Left renal pelvis (tissue), 4 donors: Measurements from ENCODE around the gene FSHR. TPM values are rescaled to one million over a fixed set of nuclear protein-coding genes. Genes with fewer than 3 reads are reported as not detected.

Experiments used
- DNase-seq, 4 donors: peaks; one replicate each; pipeline ENCODE4 v3.0.0-alpha.2; 2013; ENCODE audit warnings: low read depth in 4 of 4, low spot score in 3 of 4
- polyA plus RNA-seq, 4 donors: library from polyadenylated mRNA; unstranded; fragments of 120-200 nt; gene quantifications; one replicate each; pipeline ENCODE4 v1.2.1, GENCODE V29; 2013; ENCODE audit not compliant: insufficient read length in 4 of 4

Gene FSHR
- polyA plus RNA-seq, 4 donors = not detected

GRCh38 chr2:49035481-49035880 is 118.8 kb downstream of the FSHR start:
- DNase-seq = no peak

GRCh38 chr2:49033394-49034185 is 120.7 kb downstream of the FSHR start:
- DNase-seq = no peak

GRCh38 chr2:49032936-49033335 is 121.4 kb downstream of the FSHR start:
- no peak for DNase-seq

GRCh38 chr2:49032126-49032525 is 122.2 kb downstream of the FSHR start:
- DNase-seq = no peak

- DNase-seq = no peak
These were observed 124.9 kb downstream of the FSHR start for GRCh38 chr2:49029406-49029805.

- DNase-seq = no peak
These were observed 126.2 kb downstream of the FSHR start for GRCh38 chr2:49028101-49028500.

GRCh38 chr2:49026706-49027105 is 127.6 kb downstream of the FSHR start:
- DNase-seq = no peak

GRCh38 chr2:49021271-49021670 is 133.0 kb downstream of the FSHR start:
- DNase-seq = no peak

- DNase-seq = no peak
These were observed 149.1 kb downstream of the FSHR start for GRCh38 chr2:49005261-49005660.

- no peak for DNase-seq
These were observed 150.2 kb downstream of the FSHR start for GRCh38 chr2:49004036-49004626.

- no peak for DNase-seq
These were observed 151.1 kb downstream of the FSHR start for GRCh38 chr2:49003201-49003600.

- no peak for DNase-seq
These were observed 151.6 kb downstream of the FSHR start for GRCh38 chr2:49002750-49003149.

GRCh38 chr2:49000695-49001094 is 153.6 kb downstream of the FSHR start:
- DNase-seq = no peak

- no peak for DNase-seq
These were observed 155.9 kb downstream of the FSHR start for GRCh38 chr2:48998449-48998848.

GRCh38 chr2:48993576-48993975 is 160.7 kb downstream of the FSHR start:
- no peak for DNase-seq

GRCh38 chr2:48991415-48992131 is 162.7 kb downstream of the FSHR start:
- DNase-seq = no peak

GRCh38 chr2:48984922-48985321 is 169.4 kb downstream of the FSHR start:
- DNase-seq = no peak

- DNase-seq = no peak
These were observed 170.8 kb downstream of the FSHR start for GRCh38 chr2:48983551-48983950.

- no peak for DNase-seq
These were observed 171.4 kb downstream of the FSHR start for GRCh38 chr2:48982887-48983435.

GRCh38 chr2:48980846-48981245 is 173.5 kb downstream of the FSHR start:
- DNase-seq = no peak

GRCh38 chr2:48979691-48980090 is 174.6 kb downstream of the FSHR start:
- no peak for DNase-seq
